CD1c-positive myeloid dendritic cell (primary cell): ENCODE data around the gene ADAMTSL3.

Experiments used
- DNase-seq: peaks from one replicate; pipeline ENCODE4 v3.0.0-alpha.2; 2016; ENCODE audit errors: extremely low spot score

Gene ADAMTSL3

GRCh38 chr15:83970295-83970890 is 316.5 kb downstream of the ADAMTSL3 start:
- DNase-seq = no peak

DNA sequence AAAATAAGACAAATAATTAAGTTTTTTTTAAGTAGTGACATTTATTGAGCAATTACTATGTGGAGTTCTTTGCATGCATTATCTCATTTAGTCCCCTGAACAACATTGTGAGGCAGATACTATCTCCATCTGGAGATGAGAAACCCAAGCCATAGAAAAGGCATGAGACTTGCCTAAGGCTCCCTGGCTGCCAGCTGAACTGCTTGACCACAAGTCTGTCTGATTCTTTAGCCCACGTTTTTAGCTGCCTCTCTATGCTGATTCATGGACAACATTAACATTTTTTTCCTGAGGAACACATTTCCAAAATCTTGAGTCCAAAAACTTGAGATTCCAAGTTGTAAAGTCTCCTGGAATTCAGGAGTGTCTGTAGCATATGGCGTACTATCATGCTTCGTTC is 318.1 kb downstream of the ADAMTSL3 start:
- no peak for DNase-seq

GRCh38 chr15:83973816-83974215 is 319.9 kb downstream of the ADAMTSL3 start:
- DNase-seq = no peak

DNA sequence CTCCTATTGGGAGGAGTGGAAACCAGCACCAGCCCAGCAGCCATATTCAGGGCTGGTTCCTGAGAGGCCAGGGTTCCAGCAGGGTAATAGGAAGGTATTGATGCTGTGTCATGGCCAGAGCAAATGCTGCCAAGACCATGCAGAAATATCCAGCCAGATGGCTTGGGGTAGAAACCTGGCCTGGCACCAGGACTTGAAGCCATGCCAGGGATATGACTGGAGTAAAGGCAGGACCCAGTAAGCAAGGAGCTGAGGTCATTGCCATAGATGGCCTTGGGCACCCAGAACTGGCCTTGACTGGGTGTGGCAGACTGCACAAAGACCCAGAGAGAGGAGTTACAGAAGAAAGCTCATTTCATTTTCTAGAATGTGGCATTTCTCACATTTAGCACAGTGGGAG is 324.1 kb downstream of the ADAMTSL3 start:
- no peak for DNase-seq

GRCh38 chr15:83978588-83978987 is 324.7 kb downstream of the ADAMTSL3 start:
- DNase-seq = no peak

DNA sequence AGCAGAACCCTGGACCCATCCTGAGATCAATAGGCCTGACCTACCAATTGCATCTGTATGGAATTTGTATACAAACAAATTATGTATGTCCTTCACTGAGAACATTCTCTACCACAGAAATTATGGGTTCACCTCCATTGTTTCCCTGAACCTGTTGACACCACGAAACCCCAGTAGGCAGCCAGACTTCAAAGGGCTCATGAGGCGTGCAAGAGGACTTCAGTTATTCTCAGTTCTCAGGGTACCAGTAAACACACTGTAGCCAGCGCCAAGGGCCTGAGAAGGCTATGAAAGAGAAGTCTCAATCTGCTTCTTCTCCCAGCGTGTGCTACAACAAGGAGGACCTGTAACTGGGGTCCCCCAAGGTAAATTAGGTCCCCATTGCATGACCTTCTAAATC is 326.7 kb downstream of the ADAMTSL3 start:
- no peak for DNase-seq

GRCh38 chr15:83982748-83983147 is 328.8 kb downstream of the ADAMTSL3 start:
- no peak for DNase-seq

DNA sequence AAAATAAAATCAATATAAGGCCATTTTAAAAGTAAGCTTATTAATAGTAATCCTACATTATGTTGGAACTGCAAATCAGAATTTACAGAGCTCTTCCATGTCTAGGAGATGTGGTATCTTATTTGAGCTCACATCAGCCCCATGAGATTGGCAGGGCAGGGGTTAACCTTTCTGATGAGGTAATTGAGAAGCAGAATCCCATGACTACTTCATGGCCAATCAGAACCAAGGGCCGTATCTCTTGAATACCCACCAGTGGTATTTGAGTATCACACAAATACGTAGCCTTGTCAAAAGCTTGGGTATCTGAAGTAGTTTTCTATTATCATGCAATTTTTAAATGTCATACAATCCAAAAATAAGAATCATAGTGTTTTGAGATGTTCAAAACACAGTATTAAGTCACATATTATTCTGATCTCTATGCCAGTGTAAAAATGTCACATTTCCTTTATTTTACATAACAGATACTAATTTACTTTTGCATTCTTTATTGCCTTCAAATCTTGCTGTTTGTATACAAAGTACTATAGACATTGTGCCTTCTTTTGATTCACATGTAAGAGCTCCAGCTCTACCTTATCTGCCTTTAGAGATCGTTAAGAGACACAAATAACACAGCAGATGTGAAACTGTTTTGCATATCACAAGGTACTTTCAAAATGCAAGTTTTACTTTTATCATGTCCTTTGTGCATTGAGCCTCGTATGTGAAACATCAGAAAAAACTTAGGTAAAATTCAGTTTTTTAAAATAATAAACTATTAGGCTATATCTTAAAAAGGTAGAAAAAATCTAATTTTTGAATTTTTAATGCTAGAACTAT is 329.9 kb downstream of the ADAMTSL3 start:
- no peak for DNase-seq

- no peak for DNase-seq
Observed at GRCh38 chr15:83984601-83985000, 330.7 kb downstream of the ADAMTSL3 start.

- no peak for DNase-seq
Observed at GRCh38 chr15:83991163-83991562, 337.2 kb downstream of the ADAMTSL3 start.

GRCh38 chr15:83992324-83993031 is 338.6 kb downstream of the ADAMTSL3 start:
- DNase-seq = no peak

DNA sequence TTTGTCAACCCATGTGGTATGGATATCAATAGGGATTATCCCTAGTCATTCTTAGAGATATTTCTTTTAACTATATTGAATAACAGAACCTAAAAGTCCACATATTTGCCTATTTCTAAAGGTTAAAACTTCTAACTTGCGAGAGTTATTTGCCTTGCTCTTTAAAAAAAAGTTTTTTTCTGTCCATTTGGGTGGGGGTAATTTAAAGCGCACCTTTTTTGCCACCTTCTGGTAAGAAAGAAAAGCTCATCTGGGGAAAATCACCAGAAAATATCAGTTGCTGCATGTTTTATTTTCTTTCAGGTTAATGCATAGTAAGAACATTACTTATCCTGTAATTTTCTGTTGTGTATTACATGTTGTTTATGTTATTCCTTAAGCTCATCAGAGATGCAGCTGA is 339.7 kb downstream of the ADAMTSL3 start:
- no peak for DNase-seq

- no peak for DNase-seq
Observed at GRCh38 chr15:83998486-83998885, 344.6 kb downstream of the ADAMTSL3 start.

GRCh38 chr15:83999396-84000135 is 345.6 kb downstream of the ADAMTSL3 start:
- DNase-seq = no peak

- no peak for DNase-seq
Observed at GRCh38 chr15:84001037-84001436, 347.1 kb downstream of the ADAMTSL3 start.

DNA sequence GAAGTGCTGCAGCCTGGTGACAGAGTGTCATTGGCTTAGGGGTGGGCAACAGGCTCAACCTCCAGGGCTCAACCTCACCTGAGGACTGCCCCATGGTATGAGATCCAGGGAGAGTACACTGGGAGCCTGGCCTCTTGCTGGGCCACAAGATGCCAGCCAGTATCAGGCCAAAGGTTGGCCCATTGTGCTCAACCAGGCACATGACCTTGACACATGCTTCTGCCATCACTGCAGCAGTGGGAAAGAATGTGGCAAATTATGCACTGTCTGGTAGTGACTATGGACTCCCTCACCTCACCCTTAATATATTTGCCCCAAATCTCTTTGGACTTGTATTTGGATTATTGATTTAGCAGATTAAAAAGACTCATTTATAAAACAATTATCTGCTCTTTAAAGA is 347.7 kb downstream of the ADAMTSL3 start:
- DNase-seq = no peak

GRCh38 chr15:84003791-84004503 is 350.0 kb downstream of the ADAMTSL3 start:
- no peak for DNase-seq

- no peak for DNase-seq
Observed at GRCh38 chr15:84006421-84006820, 352.5 kb downstream of the ADAMTSL3 start.

- no peak for DNase-seq
Observed at GRCh38 chr15:84009616-84010015, 355.7 kb downstream of the ADAMTSL3 start.

- DNase-seq = no peak
Observed at GRCh38 chr15:84010246-84010645, 356.3 kb downstream of the ADAMTSL3 start.

GRCh38 chr15:84016371-84016770 is 362.4 kb downstream of the ADAMTSL3 start:
- no peak for DNase-seq
